Ecto neural progenitor cell (in vitro differentiated cells): ENCODE data around the gene ACP5.
"Not testable (repeated sequence)": the region's sequence is repeated elsewhere in the genome, so short reads cannot be mapped to it uniquely, and the experiment has no call there.

Experiments used
- DNase-seq: peaks from one replicate; pipeline ENCODE4 v3.0.0-alpha.2; 2018; ENCODE audit warnings: low spot score

Gene ACP5

GRCh38 chr19:11577451-11578257, at the start of gene ACP5:
ACP5 (minus strand) TSS chr19:11577645; CDS start chr19:11577317, 328 bp downstream.
- no peak for DNase-seq

- no peak for DNase-seq
These were observed 48.8 kb upstream of the ACP5 start for GRCh38 chr19:11626252-11626651.

- no peak for DNase-seq
These were observed 46.6 kb upstream of the ACP5 start for GRCh38 chr19:11624069-11624463.

GRCh38 chr19:11622401-11622800, 45.0 kb upstream of the ACP5 start:
- DNase-seq, result not testable (repeated sequence)

- DNase-seq, result no peak
These were observed 43.1 kb upstream of the ACP5 start for GRCh38 chr19:11620553-11620952.

GRCh38 chr19:11617180-11618062, 40.0 kb upstream of the ACP5 start:
- no peak for DNase-seq

GRCh38 chr19:11612816-11613511, 35.5 kb upstream of the ACP5 start:
- DNase-seq, result no peak

- no peak for DNase-seq
These were observed 34.3 kb upstream of the ACP5 start for GRCh38 chr19:11611730-11612129.

GRCh38 chr19:11606484-11606883, 29.0 kb upstream of the ACP5 start:
- no peak for DNase-seq

GRCh38 chr19:11599704-11600103, 22.3 kb upstream of the ACP5 start:
- not testable (repeated sequence) for DNase-seq

GRCh38 chr19:11598746-11599145, 21.3 kb upstream of the ACP5 start:
- DNase-seq, result no peak

- no peak for DNase-seq
These were observed 20.6 kb upstream of the ACP5 start for GRCh38 chr19:11598103-11598483.

GRCh38 chr19:11597202-11598102, 20.0 kb upstream of the ACP5 start, which contains the start of gene ZNF627:
ZNF627 (plus strand) TSS chr19:11597483; CDS start chr19:11597628, 145 bp downstream.
- peak; percentile 98 for DNase-seq

GRCh38 chr19:11596156-11596555, 18.7 kb upstream of the ACP5 start:
- no peak for DNase-seq

GRCh38 chr19:11594084-11594483, 16.6 kb upstream of the ACP5 start:
- DNase-seq, result no peak

GRCh38 chr19:11587975-11588631, 10.7 kb upstream of the ACP5 start:
- no peak for DNase-seq

GRCh38 chr19:11587302-11587974, 10.0 kb upstream of the ACP5 start:
- peak; percentile 85 for DNase-seq

GRCh38 chr19:11586331-11586730, 8.9 kb upstream of the ACP5 start:
- DNase-seq, result no peak

- no peak for DNase-seq
These were observed 4.3 kb upstream of the ACP5 start for GRCh38 chr19:11581740-11582139.

GRCh38 chr19:11580116-11580515, 2.7 kb upstream of the ACP5 start:
- no peak for DNase-seq
